Hematopoietic multipotent progenitor cell treated with erythropoietin and hydrocortisone succinate and interleukin-3 and kit ligand, for 17 days (in vitro differentiated cells): Measurements from ENCODE around the gene CTDP1.

Experiments
- DNase-seq: peaks from one replicate; pipeline ENCODE4 v3.0.0-alpha.2; 2015; ENCODE audit warnings: low spot score

Gene CTDP1

DNA sequence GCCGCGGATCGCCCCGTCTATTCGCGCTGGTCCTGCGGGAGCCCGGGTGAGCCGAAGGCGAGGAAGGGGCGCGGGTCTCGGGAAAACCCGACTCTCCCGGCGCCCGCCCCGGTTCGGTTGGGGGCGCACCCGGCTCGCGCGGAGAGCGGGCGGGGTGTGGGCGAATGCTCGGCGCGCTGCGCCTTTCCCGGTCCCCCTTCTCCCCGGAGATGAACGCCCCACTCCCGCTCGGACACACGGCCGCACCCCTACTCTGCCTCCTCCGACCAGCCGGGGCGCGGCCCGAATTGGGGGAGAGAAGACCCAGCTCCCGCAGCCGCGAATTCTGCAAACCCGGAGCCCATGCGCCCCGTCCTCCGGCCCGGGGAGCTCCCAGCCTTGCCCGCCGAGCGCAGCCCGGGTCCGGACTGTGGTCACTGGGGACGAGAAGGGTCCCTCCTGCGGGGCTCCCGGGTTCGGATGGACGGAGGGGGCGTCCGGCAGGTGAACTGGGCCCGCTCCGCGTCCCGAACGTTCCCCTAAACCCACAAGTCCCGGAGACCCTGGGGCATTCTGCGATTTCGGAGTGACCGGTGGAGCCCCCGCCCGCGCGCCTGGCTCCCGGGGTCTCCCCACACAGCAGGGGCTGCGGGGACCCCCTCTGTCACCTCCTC lies 118.9 kb downstream of the CTDP1 start:
- no peak for DNase-seq

DNA sequence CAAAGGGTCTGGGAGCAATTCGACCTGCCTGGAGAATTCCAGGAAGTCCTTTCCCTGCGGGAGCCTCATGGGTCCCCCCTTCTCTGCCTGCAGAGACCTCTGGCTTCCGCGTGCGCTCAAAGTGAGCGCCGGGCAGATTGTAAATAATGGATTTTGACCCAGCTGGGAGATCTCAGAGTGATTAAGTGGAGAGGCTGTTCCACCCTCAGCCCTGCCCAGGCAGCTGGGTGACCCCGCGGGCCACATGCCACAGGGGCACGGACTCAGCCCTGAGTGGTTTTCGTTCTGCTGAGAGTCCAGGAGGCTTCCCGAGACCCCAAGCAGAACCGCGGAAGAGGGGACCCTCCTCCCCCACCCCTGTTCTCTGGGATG lies 119.4 kb downstream of the CTDP1 start:
- no peak for DNase-seq

- DNase-seq, result no peak
Observed at GRCh38 chr18:79799619-79800370, 120.2 kb downstream of the CTDP1 start.

- DNase-seq, result no peak
Observed at GRCh38 chr18:79800371-79801180, 121.0 kb downstream of the CTDP1 start.

- no peak for DNase-seq
Observed at GRCh38 chr18:79801217-79801616, 121.6 kb downstream of the CTDP1 start.

GRCh38 chr18:79801641-79802040 lies 122.0 kb downstream of the CTDP1 start:
- DNase-seq, result no peak

- DNase-seq, result no peak
Observed at GRCh38 chr18:79802298-79802697, 122.7 kb downstream of the CTDP1 start.

DNA sequence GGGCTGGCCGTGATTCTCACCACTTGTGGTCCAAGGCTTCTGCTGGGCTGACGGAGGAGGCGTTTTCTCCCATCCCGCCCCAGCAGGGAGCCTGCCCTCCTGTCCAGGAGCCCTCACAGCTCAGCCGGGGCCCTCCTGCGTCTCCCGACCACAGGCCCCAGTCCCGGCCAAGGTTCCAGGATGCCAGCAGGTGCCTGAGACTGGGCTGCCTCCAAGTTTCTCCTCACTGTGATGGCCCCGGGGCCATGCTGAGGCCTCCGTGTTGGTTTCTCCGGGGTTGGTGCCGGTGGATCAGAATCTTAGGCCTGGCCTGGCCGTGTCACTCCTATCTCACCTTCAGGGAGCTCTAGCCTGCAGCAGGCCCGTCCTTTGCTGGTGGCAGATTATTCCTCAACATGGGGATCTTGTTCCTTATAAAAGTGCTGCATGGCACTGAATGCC lies 124.0 kb downstream of the CTDP1 start:
- DNase-seq, result no peak
